Ovary (tissue), 9 donors: ENCODE results near the gene SERPINA4. TPM values are rescaled to one million over a fixed set of nuclear protein-coding genes. Genes with fewer than 3 reads are reported as not detected.
A peak's percentile ranks its signal among the peaks of the same experiment; 100 is the strongest.

Experiments
- DNase-seq, 5 donors: peaks; one replicate each; pipeline ENCODE4 v3.0.0-alpha.2; 2019 to 2020
- H3K27ac ChIP-seq, 2 donors: fragments of 200-600 bp; one replicate each; pipeline versions ENCODE4 v1.5.1 to v1.8.0; 2019 to 2022
- H3K27me3 ChIP-seq: fragments of 200-600 bp; one replicate; pipeline ENCODE4 v1.8.0; 2022
- H3K36me3 ChIP-seq: fragments of 200-600 bp; sonication (generic); one replicate; pipeline ENCODE4 v1.5.1; 2019
- H3K4me1 ChIP-seq: one replicate; pipeline ENCODE4 v1.8.1; 2013; ENCODE audit warnings: mild to moderate bottlenecking, moderate library complexity; ENCODE audit not compliant: insufficient read depth
- H3K4me3 ChIP-seq: fragments of 200-600 bp; sonication (generic); one replicate; pipeline ENCODE4 v1.5.1; 2017
- H3K9me3 ChIP-seq, 2 donors: fragments of 200-600 bp in 1 of 2; sonication (generic) in 1 of 2; one replicate each; pipeline versions ENCODE4 v1.5.1 to v1.8.1; 2013 to 2019; ENCODE audit warnings: mild to moderate bottlenecking in 1 of 2, moderate library complexity in 1 of 2
- EP300 ChIP-seq: sonication (generic); formaldehyde crosslinking; IDR thresholded peaks from one replicate; pipeline ENCODE4 v1.6.1; 2017; ENCODE audit warnings: antibody characterized with exemption
- POLR2A ChIP-seq: fragments of 450-650 bp; IDR thresholded peaks from one replicate; pipeline ENCODE4 v1.6.1; 2017; ENCODE audit warnings: antibody characterized with exemption, mild to moderate bottlenecking, moderate library complexity
- WGBS, 3 donors: extraction: QIAGEN DNeasy Blood & Tissue Kit in 1 of 3; methylation state at CpG; one replicate each; pipeline versions ENCODE4 v1.1.5 to v1.1.7; 2013 to 2017; 5-methylcytosine and 5-hydroxymethylcytosine counted together
- intact Hi-C, 4 donors: fragments of 100-400 bp; cut with DNase I; formaldehyde crosslinking; loops; one replicate each; pipeline versions ENCODE4 v1.11.0 to v1.15.1; 2022 to 2023
- polyA plus RNA-seq, 2 donors: library from polyadenylated mRNA; stranded (reverse); fragments of 200-250 nt in 1 of 2; fragments of 350-450 nt in 1 of 2; fragmentation: Illumina TruSeq in 1 of 2; extraction: RNeasy Lipid Tissue Mini Kit (QIAGEN cat#74804) in 1 of 2; gene quantifications; one replicate each; pipeline ENCODE4 v1.2.3, GENCODE V29; 2013 to 2014
- total RNA-seq, 7 donors: library from RNA; depleted of rRNA in 2 of 7; stranded (reverse); fragments of >200 nt in 2 of 7; fragmentation: NEBNext Ultra II Directional in 3 of 7; extraction: Animal tissue kit (Norgen Biotek cat#: 25700) in 3 of 7; gene quantifications; one replicate each; pipeline versions ENCODE4 v1.1.0 to v1.2.4, GENCODE V29; 2016 to 2023
- TF ChIP-seq, protein P1 (sequence below), 3 donors: fragments of 450-650 bp in 2 of 3; fragments of 200-600 bp in 1 of 3; IDR thresholded peaks; one replicate each; pipeline versions ENCODE4 v1.5.1 to v1.8.0; 2016 to 2022; ENCODE audit warnings: antibody characterized with exemption in 3 of 3, mild to moderate bottlenecking in 1 of 3
- donor health status: DM: no; HTN: no; CAD: no; lungs with moderate emphysema.
- donor health status: DM: no; HTN: no; CAD: no.
- donor health status: Bipolar disorder and iron deficiency.
- donor health status: DM: yes; HTN: yes; CAD: no.
- donor health status: DM: no; HTN: no; CAD: no.
- donor health status: DM: yes; HTN: yes; CAD: no.

The SERPINA4 gene
- total and polyA plus RNA-seq, 9 donors, result 0.11 to 0.22 (median 0.15) TPM; not detected in 5

DNA sequence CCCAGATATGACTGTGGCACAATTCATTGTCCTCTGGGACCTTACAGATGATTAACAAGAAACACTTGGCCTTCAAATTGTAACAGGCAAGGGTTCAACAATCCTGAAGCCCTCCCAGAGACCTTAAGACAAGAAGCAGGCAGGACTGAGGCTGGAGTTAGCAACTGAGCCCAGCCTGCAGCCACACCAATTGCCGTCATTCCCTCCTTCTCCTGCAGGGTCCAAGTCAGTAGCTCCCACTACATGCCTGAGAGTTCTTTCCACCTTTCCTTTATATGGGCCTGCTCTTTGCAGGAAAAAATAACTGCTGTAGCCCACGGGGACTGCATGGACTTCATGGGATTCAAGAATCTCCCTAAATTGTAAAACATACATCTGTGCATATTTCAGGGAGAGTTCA is 2.4 kb upstream of the SERPINA4 start:
- DNase-seq, result no peak
- H3K27ac ChIP-seq, result no peak overlapping the region
- intact Hi-C loops, result no loop called here
- H3K36me3 ChIP-seq, result no peaks in the 10 kb centered on the region
- TF ChIP-seq, protein P1, sequence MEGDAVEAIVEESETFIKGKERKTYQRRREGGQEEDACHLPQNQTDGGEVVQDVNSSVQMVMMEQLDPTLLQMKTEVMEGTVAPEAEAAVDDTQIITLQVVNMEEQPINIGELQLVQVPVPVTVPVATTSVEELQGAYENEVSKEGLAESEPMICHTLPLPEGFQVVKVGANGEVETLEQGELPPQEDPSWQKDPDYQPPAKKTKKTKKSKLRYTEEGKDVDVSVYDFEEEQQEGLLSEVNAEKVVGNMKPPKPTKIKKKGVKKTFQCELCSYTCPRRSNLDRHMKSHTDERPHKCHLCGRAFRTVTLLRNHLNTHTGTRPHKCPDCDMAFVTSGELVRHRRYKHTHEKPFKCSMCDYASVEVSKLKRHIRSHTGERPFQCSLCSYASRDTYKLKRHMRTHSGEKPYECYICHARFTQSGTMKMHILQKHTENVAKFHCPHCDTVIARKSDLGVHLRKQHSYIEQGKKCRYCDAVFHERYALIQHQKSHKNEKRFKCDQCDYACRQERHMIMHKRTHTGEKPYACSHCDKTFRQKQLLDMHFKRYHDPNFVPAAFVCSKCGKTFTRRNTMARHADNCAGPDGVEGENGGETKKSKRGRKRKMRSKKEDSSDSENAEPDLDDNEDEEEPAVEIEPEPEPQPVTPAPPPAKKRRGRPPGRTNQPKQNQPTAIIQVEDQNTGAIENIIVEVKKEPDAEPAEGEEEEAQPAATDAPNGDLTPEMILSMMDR (IDR thresholded peaks at IDR 0.05), result no peak
- TF ChIP-seq POLR2A, result no peak
- TF ChIP-seq EP300, result no peak
- H3K4me3 ChIP-seq, result no peak overlapping the region
- H3K27me3 ChIP-seq, result no peaks in the 10 kb centered on the region
- peaks cover 0 to 4% of the 10 kb centered on the region in 2 donors for H3K9me3 ChIP-seq
- H3K4me1 ChIP-seq, result no peaks in the 10 kb centered on the region
- 74 to 81% (median 75%) methylated on average over 2 of the region's 2 CpGs for WGBS, 3 donors

DNA sequence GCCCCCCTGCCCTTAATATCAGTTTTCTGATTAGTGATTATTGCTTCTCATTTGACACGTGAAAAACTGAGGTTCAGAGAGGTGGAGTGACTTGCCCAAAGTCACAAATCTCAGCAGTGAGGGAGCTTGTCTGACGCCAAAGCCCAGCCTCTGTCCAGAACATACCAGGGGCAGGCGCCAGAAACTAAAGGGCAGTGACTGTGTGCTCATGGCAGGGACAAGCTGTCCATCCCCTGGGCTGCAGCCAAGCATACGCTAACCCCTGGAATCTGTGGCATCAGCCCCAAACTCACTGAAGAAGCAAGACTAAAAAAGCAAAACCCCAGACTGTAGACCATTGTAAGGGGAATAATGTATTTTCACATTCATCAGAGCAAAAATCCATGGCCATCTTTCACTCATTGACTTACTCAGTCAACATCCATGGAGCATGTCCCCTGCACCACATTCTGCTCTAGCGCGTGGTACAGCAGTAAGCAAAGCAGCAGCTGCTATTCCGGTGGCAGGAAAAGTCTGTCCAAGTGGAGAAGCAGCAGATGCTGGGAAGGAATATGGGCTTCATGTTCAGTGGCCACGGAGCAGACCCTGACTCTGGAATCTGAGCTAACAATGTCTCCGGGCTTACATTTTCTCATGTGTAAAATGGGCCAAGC is 1.5 kb upstream of the SERPINA4 start:
- H3K9me3 ChIP-seq, result peaks cover 0 to 4% of the 10 kb centered on the region in 2 donors
- no peaks in the 10 kb centered on the region for H3K27me3 ChIP-seq
- no peak overlapping the region for H3K4me3 ChIP-seq
- no peaks in the 10 kb centered on the region for H3K36me3 ChIP-seq
- no peak for TF ChIP-seq EP300
- TF ChIP-seq, protein P1 (IDR thresholded peaks at IDR 0.05), result no peak
- no peak for TF ChIP-seq POLR2A
- 79 to 83% (median 80%) methylated on average over 9 of the region's 9 CpGs for WGBS, 3 donors
- H3K4me1 ChIP-seq, result no peaks in the 10 kb centered on the region
- H3K27ac ChIP-seq, result no peak overlapping the region
- intact Hi-C loops, result no loop called here
- no peak for DNase-seq

- Histone ChIP-seq H3K4me3 (no peak overlapping the region), H3K27me3 (no peaks in the 10 kb centered on the region), H3K9me3 (peaks cover 0 to 4% of the 10 kb centered on the region in 2 donors), H3K27ac (no peak overlapping the region), H3K4me1 (no peaks in the 10 kb centered on the region), H3K36me3 (no peaks in the 10 kb centered on the region)
- no peak for DNase-seq
- TF ChIP-seq, protein P1 (IDR thresholded peaks at IDR 0.05), result no peak
- TF ChIP-seq EP300, result no peak
- TF ChIP-seq POLR2A, result no peak
- WGBS, 3 donors, result 67 to 78% (median 76%) methylated on average over 3 of the region's 3 CpGs
- intact Hi-C loops, result no loop called here
These were observed 964 bp upstream of the SERPINA4 start for GRCh38 chr14:94560291-94560665.

GRCh38 chr14:94561656-94562010 is 391 bp downstream of the SERPINA4 start:
- peaks cover 0 to 1% of the 10 kb centered on the region in 2 donors for H3K9me3 ChIP-seq
- intact Hi-C loops, result no loop called here
- H3K36me3 ChIP-seq, result no peaks in the 10 kb centered on the region
- no peaks in the 10 kb centered on the region for H3K4me1 ChIP-seq
- H3K27me3 ChIP-seq, result no peaks in the 10 kb centered on the region
- TF ChIP-seq, protein P1 (IDR thresholded peaks at IDR 0.05), result no peak
- TF ChIP-seq POLR2A (no peak), EP300 (no peak)
- H3K27ac ChIP-seq, result no peak overlapping the region
- H3K4me3 ChIP-seq, result no peak overlapping the region
- DNase-seq, result peak in 1 of 5 donors; percentile 10
- 81 to 92% (median 90%) methylated on average over 7 of the region's 7 CpGs for WGBS, 3 donors
